NCI-H2196 (cell line): ENCODE results near the gene XRCC4.
"Not testable (repeated sequence)": the region's sequence is repeated elsewhere in the genome, so short reads cannot be mapped to it uniquely, and the experiment has no call there.

ENCODE experiments used
- DNase-seq: peaks from one replicate; lab custom pipeline; 2025; ENCODE audit not compliant: unreplicated experiment; lab: John Stamatoyannopoulos, UW

XRCC4 gene

DNA sequence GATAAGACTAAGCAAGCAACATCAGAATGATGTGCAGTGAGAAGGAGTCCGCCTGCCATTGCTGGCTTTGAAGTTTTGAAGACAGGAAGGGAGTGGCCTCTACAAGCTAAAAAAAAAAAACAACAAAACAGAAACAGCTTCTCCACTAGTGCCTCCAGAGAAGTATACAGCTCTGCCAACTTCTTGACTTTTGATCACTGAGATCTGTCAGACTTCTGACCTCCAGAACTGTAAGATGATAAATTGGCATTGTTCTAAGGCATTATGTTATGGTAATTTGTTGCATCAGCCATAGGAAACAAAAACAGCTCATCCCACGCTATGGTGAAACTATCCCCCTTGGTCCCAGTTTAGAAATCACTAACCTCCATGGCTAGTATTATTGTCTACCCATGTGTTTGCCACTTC lies 263.2 kb downstream of the XRCC4 start:
- DNase-seq = no peak

- no peak for DNase-seq
These were observed 264.5 kb downstream of the XRCC4 start for GRCh38 chr5:83341815-83342334.

DNA sequence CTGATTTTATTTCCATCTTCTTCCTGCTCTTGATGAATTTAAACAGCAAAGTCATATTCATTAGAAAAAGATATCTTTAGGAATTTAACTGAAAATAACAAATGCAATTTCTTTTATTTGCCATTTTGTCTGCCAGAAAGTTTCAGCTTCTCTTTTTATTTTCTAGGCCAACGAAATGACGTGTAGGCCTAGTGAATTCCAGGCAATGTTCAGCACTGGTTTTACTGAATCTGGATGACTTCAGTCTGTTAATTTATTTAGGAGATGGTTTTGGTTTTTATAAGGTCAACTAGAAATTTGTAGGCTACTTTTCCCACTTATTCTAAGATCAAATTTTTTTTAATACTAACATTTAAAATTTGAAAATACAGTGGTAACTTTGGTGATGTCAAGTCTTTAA lies 265.1 kb downstream of the XRCC4 start:
- no peak for DNase-seq

- no peak for DNase-seq
These were observed 266.0 kb downstream of the XRCC4 start for GRCh38 chr5:83343299-83343698.

- no peak for DNase-seq
These were observed 268.1 kb downstream of the XRCC4 start for GRCh38 chr5:83345423-83345822.

- DNase-seq = no peak
These were observed 271.0 kb downstream of the XRCC4 start for GRCh38 chr5:83348281-83348780.

DNA sequence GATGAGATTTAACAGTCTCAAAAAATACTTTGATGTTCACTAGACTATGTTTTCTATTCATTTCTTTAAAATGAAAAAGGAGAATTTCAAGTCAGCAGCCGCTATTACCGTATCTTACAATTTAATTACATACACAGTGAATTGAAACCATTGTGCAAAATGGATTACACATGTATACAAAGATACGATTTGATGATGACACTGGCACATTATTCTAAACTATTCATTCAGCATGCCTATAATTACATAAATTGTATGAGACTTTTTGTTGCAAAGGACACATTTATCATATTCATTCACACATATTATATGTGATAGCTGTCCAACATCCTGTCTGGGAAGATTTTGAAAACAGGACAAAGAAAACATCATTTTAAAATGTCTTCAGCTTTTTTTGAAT lies 275.9 kb downstream of the XRCC4 start:
- no peak for DNase-seq

- DNase-seq = no peak
These were observed 276.4 kb downstream of the XRCC4 start for GRCh38 chr5:83353774-83354173.

- DNase-seq = no peak
These were observed 277.6 kb downstream of the XRCC4 start for GRCh38 chr5:83354958-83355357.

DNA sequence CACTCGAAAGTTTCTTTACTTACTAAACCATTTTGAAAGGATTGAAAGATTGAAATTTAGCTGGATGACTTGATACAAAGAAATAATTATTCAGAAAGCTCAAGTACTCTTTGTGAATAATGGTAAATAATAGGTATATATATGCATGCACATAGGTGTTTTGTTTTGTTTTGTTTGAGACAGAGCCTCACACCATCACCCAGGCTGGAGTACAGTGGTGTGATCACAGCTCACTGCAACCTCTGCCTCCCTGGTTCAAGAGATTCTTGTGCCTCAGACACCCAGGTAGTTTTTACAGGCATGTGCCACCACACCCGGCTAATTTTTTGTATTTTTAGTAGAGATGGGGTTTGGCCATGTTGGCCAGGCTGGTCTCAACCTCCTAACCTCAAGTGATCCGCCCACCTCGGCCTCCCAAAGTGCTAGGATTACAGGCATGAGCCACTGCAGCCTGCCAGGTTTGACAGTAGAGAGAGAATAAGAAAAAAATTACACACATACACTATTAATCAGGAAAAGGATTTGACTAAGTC lies 278.2 kb downstream of the XRCC4 start:
- not testable (repeated sequence) for DNase-seq

- DNase-seq = no peak
These were observed 280.4 kb downstream of the XRCC4 start for GRCh38 chr5:83357621-83358231.

GRCh38 chr5:83360573-83360972 lies 283.2 kb downstream of the XRCC4 start:
- no peak for DNase-seq

- DNase-seq = no peak
These were observed 285.2 kb downstream of the XRCC4 start for GRCh38 chr5:83362526-83362925.

DNA sequence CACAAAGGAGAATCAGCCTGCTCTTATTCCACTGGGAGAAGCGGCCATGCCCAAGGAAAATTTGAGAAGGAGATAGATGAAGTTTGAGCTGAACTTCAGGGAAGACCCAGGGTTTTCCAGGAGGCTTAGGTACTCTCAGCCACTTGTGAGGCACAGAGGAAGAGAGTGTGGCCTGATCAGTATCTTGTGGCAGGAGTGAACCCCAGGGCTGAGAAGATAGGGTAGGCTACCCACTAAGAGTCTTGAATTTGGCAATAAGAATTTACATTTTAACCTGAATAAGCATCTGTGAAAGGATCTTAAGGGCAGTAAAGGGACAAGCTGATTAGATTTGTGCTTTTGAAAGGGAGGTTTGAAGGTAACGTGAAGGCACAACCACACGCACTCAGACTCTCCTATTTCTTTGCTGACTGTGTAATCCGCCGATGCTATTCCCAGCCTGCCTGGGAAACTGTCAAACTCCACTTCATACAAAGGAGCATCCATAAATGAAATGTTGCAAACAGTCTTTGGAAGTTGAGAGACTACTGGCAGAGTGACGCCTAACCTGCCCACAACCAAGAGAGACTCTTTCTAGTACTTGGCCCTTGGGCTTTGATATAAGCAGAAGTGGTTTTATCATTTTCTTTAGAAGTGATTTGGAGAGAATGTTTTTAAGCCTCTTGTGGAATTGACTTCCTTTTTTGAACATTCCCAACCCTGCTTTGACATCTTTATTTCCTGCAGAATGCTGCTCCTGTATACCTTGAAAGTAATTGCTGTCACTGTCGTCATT lies 286.0 kb downstream of the XRCC4 start:
- no peak for DNase-seq

DNA sequence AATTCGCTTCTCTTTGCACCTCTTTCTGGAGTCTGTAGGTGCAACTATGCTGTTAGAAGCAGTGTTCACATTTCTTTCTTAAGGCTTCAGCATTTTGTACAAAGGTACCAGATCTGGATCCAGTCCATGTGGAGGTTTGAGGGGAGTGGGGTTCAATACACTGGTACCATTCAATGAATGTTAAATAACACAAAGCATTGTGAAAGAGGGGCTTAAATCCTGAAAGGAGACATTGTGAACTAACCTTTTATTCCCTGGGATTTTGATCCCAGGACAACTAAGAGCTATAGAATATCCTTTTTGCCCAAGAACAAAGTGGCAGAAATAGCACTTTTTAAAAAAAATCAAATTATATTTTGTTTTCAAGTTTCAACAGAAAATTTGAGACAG lies 286.5 kb downstream of the XRCC4 start:
- DNase-seq = no peak

- DNase-seq = no peak
These were observed 287.3 kb downstream of the XRCC4 start for GRCh38 chr5:83364312-83365299.

DNA sequence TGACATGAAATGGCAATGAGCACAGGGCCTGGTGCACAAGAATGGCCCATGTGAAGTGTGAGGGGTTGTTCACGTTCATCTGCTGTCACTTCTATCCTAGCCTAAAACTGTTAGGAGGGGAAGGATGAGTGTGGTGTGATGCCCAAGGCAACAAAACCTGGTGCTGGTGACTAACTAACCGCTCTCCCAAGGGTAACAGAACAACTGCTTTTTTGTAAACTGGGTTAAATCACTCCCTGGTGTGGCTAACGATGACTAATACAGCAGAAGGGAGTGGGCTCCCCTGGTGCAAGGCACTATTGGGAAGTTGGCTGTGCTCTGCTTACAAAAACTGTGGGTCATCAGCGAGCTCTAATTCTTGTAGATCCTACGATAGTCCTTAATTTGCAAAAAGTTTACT lies 291.0 kb downstream of the XRCC4 start:
- no peak for DNase-seq

DNA sequence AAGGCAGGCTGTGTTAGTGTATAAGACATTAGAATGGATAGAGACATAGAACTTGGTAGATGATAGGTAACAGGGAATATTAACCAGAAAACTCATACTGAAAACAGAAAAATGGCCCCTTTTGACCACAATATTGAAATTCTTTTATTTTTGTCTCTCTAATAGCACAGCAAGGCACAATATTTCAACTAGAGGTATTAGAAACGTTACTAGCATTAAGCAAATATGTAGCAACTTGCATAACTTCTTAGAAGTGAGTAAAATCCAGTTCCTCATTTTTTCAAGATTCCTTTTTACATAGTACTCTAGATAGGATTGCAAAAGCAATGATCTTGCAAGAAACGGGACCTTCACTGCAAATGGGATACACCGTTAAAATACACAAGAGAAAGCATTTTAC lies 291.5 kb downstream of the XRCC4 start:
- DNase-seq = no peak

DNA sequence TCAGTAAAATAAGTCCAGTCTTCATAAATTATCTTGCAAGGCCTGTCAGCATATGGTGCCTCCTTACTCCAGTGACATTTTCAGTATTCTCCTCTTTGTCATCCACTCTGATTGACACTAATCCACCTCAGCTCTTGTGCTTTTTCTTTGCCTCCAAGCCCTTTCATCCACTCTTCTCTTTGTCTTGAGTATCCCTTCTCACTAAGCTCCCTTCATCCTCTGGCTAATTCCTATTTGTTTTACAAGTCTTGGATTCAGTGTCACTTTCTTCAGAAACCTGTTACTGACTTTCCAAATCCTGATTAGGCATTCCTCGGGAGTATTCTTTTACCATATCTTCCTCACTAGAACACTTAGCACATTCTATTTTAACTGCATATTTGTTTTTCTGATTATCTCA lies 293.6 kb downstream of the XRCC4 start:
- DNase-seq = no peak

- DNase-seq = no peak
These were observed 294.4 kb downstream of the XRCC4 start for GRCh38 chr5:83371726-83372125.

DNA sequence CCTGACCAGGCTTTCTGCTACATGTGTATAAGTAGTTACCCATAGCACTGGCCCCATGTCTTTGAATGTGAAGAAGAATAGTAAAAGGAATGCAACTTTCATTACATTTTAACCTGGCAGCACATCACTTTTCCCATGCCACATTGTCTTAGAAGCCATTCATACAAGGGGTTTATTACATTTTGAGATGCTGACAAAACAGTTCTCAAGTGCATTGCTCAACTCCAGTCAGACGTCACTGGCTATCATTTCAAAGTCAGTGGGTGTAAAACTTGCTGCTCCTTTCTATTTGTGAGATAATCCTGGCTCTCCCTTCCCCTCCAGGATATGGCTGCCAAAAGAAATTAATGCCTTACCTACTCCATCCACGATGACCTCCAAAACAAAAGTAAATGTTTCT lies 297.2 kb downstream of the XRCC4 start:
- DNase-seq = no peak
